Measurements from ENCODE around the gene KREMEN2.

- TF ChIP-seq CTCF (IDR thresholded peaks at IDR 0.05; ENCODE audit: low read depth, low read length) (no peak), EZH2phosphoT487 (IDR thresholded peaks at IDR 0.05; ENCODE audit: low read depth) (no peak)
Measured at GRCh38 chr16:2925951-2926649, 38.0 kb upstream of the KREMEN2 start.
